HEK293T (cell line): ENCODE data around the gene MUC5B.

Experiments
- CTCF ChIA-PET: fragments of 350-600 bp; formaldehyde crosslinking; extraction: SDS; loops from one replicate; lab custom pipeline; 2021; ENCODE audit warnings: antibody characterized with exemption, inconsistent platforms; lab: Yijun Ruan, JAX
- POLR2A ChIA-PET: fragments of 350-600 bp; formaldehyde crosslinking; extraction: SDS; loops from one replicate; lab custom pipeline; 2020; ENCODE audit warnings: antibody characterized with exemption, inconsistent platforms; lab: Yijun Ruan, JAX
- DNase-seq: peaks from one replicate; pipeline ENCODE4 v3.0.0; 2012; ENCODE audit warnings: mixed read lengths; ENCODE audit errors: extremely low spot score
- ARNT ChIP-seq: fragments of 450-650 bp; IDR thresholded peaks from 2 replicates; pipeline ENCODE4 v1.6.1; 2017; ENCODE audit warnings: mild to moderate bottlenecking
- BHLHE40 ChIP-seq: fragments of 450-650 bp; IDR thresholded peaks from 2 replicates; pipeline ENCODE4 v1.6.1; 2016; ENCODE audit warnings: mild to moderate bottlenecking, moderate library complexity, borderline replicate concordance
- CTBP1 ChIP-seq: fragments of 450-650 bp; IDR thresholded peaks from 2 replicates; pipeline ENCODE4 v1.6.1; 2016; ENCODE audit warnings: borderline replicate concordance
- ELF4 ChIP-seq: fragments of 450-650 bp; IDR thresholded peaks from 2 replicates; pipeline ENCODE4 v1.6.1; 2017; ENCODE audit warnings: antibody characterized with exemption
- FOXA1 ChIP-seq: fragments of 450-650 bp; IDR thresholded peaks from 2 replicates; pipeline ENCODE4 v1.6.1; 2016; ENCODE audit warnings: mild to moderate bottlenecking
- FOXK2 ChIP-seq: fragments of 450-650 bp; IDR thresholded peaks from 2 replicates; pipeline ENCODE4 v1.6.1; 2016; ENCODE audit warnings: mild to moderate bottlenecking
- FOXM1 ChIP-seq: fragments of 450-650 bp; IDR thresholded peaks from 2 replicates; pipeline ENCODE4 v1.6.1; 2017; ENCODE audit warnings: mild to moderate bottlenecking, borderline replicate concordance
- HDGF ChIP-seq: fragments of 450-650 bp; IDR thresholded peaks from 2 replicates; pipeline ENCODE4 v1.6.1; 2017; ENCODE audit warnings: antibody characterized with exemption, borderline replicate concordance
- L3MBTL2 ChIP-seq: fragments of 450-650 bp; conservative IDR thresholded peaks from 2 replicates; pipeline ENCODE4 v1.6.1; 2016; ENCODE audit warnings: mild to moderate bottlenecking
- LEF1 ChIP-seq: fragments of 450-650 bp; IDR thresholded peaks from 2 replicates; pipeline ENCODE4 v1.6.1; 2017; ENCODE audit warnings: mild to moderate bottlenecking, borderline replicate concordance
- NFRKB ChIP-seq: fragments of 450-650 bp; IDR thresholded peaks from 2 replicates; pipeline ENCODE4 v1.6.1; 2016; ENCODE audit warnings: mild to moderate bottlenecking, moderate library complexity
- SP1 ChIP-seq: fragments of 450-650 bp; IDR thresholded peaks from 2 replicates; pipeline ENCODE4 v1.6.1; 2017
- SUZ12 ChIP-seq: fragments of 450-650 bp; IDR thresholded peaks from 2 replicates; pipeline ENCODE4 v1.6.1; 2016; ENCODE audit warnings: mild to moderate bottlenecking
- TARDBP ChIP-seq: fragments of 450-650 bp; IDR thresholded peaks from 2 replicates; pipeline ENCODE4 v1.6.1; 2016
- ZNF384 ChIP-seq: fragments of 450-650 bp; IDR thresholded peaks from 2 replicates; pipeline ENCODE4 v1.6.1; 2016
- TF ChIP-seq, protein P1 (sequence below): fragments of 450-650 bp; IDR thresholded peaks from 2 replicates; pipeline ENCODE4 v1.6.1; 2016

The MUC5B gene

DNA sequence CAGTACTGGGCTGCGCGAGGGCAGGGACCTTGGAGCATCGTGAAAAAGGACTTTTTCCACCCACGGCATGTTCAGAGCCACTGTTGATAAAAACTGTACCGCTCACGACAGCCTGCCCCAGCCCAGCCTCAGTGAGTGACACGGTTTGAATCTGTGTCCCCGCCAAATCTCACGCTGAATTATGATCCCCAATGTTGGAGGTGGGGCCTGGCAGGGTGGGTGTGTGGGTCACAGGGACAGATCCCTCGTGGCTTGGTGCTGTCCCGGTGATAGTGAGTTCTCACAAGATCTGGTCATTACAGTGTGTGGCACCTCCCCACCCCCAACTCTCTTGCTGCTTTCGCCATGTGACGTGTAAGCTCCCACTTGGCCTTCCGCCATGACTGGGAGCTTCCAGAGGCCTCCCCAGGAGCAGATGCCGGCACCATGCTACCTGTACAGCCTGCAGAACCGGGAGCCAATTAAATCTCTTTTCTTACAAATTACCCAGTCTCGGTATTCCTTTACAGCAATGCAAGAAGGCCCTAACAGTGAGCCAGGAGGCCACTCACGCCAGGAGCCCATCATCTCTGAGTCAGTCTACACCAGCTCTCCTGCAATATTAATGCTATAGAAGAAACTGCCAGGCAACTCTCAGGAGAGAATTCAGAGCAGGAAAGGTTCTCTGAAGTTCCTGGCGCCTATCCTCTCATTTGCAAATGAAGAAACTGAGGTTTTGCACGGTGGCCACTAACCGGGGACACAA, 85.3 kb downstream of the MUC5B start:
- ChIA-PET POLR2A (no interaction called here), CTCF (no interaction called here)
- no peak for TF ChIP-seq SP1
- no peak for TF ChIP-seq CTBP1
- TF ChIP-seq ZNF384: no peak
- TF ChIP-seq FOXK2: no peak
- no peak for TF ChIP-seq LEF1
- DNase-seq: no peak

- ChIA-PET POLR2A (interaction anchor here (1.0 to 1.4 kb wide), 3 partner anchors 11 to 80 kb away, joined by 3 to 5 read pairs (median 4); partner anchors contain the start of gene BRSK2), CTCF (no interaction called here)
- TF ChIP-seq L3MBTL2 (no peak), LEF1 (0 out of 2 replicates have a peak, but pooled peaks have one; percentile 15)
- DNase-seq: no peak
Measured at GRCh38 chr11:1308743-1309497, 86.1 kb downstream of the MUC5B start.

DNA sequence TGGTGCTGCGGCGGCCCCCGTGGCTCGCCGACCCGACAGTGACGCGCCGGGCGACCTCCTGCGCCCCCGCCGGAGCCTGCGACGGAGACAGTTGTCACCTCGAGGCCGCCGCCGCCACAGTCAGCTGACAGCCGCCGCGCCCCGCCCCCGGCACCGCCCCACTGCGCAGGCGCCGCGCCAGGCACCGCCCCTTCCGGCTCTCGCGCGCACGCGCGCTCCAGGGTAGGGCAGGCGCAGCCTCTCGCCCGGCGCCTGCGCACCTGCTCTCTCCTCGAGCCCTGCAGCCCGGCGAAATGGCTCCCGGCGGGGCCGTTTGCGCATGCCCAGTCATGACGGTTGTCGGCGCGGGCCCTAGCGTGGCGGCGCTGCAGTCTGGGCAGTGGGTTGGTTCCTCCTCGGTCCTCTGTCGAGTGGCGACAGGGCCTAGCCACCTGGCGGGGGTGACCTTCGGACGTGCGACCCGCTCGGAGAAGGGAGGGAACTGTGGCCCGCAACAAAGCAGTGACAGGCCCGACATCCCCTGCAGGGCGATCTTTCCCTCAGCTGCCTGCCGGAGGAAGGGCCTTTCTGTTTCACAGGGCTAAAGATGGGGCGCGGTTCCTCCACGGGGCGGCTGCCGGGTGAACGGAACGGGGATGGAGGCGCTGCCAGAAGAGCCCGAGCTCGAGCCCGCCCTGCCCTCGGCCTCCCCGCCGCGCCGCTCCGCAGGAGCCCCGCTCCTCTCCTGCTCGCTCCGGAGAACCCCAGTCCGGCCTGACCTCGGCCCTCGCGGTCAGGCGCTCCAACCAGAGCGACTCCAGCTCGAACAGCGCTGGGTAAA, 86.8 kb downstream of the MUC5B start, which contains the start of gene TOLLIP:
TSS of gene TOLLIP (minus strand) at position 135 of the 820 bp plus-strand sequence. CDS start at position 1, 134 bp downstream.
- POLR2A ChIA-PET: interaction anchor here (1.0 to 1.4 kb wide), 4 partner anchors 10 to 79 kb away, joined by 3 to 5 read pairs (median 4); partner anchors contain the start of gene BRSK2
- CTCF ChIA-PET: no interaction called here
- DNase-seq: peak; percentile 100
- TF ChIP-seq, protein P1, sequence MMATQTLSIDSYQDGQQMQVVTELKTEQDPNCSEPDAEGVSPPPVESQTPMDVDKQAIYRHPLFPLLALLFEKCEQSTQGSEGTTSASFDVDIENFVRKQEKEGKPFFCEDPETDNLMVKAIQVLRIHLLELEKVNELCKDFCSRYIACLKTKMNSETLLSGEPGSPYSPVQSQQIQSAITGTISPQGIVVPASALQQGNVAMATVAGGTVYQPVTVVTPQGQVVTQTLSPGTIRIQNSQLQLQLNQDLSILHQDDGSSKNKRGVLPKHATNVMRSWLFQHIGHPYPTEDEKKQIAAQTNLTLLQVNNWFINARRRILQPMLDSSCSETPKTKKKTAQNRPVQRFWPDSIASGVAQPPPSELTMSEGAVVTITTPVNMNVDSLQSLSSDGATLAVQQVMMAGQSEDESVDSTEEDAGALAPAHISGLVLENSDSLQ: no peak
- TF ChIP-seq L3MBTL2 (peak; percentile 96), HDGF (no peak), SP1 (no peak), ARNT (no peak), FOXK2 (no peak), ELF4 (no peak), FOXA1 (no peak), NFRKB (no peak), LEF1 (no peak), FOXM1 (0 out of 2 replicates have a peak, but pooled peaks have one; percentile 32), BHLHE40 (no peak)

DNA sequence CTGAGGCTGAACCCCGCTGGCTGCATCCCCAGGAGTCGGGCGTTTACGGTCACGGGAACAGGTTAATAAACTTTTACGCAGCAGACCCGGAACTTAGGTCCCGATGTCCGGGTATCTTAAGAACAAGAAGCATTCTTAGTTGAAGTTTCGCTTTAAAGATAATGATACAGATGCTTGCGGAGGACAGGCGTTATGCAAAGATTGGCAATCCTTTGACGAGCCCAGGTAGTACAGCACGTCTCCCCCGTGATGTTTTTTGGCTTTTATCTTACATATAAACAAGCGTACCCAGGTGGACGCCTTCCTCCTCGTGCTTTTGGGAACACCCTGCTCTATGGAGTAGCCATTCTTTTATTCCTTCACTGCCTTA, 87.4 kb downstream of the MUC5B start:
- ChIA-PET CTCF (no interaction called here), POLR2A (interaction anchor here (1.1 to 1.4 kb wide), 2 partner anchors 26 to 48 kb away, joined by 3 to 4 read pairs; no protein-coding TSS in a partner anchor)
- no peak for TF ChIP-seq NFRKB
- no peak for TF ChIP-seq HDGF
- TF ChIP-seq FOXK2: no peak
- no peak for TF ChIP-seq FOXA1
- no peak for TF ChIP-seq LEF1
- TF ChIP-seq ZNF384: no peak
- no peak for TF ChIP-seq SP1
- DNase-seq: no peak

DNA sequence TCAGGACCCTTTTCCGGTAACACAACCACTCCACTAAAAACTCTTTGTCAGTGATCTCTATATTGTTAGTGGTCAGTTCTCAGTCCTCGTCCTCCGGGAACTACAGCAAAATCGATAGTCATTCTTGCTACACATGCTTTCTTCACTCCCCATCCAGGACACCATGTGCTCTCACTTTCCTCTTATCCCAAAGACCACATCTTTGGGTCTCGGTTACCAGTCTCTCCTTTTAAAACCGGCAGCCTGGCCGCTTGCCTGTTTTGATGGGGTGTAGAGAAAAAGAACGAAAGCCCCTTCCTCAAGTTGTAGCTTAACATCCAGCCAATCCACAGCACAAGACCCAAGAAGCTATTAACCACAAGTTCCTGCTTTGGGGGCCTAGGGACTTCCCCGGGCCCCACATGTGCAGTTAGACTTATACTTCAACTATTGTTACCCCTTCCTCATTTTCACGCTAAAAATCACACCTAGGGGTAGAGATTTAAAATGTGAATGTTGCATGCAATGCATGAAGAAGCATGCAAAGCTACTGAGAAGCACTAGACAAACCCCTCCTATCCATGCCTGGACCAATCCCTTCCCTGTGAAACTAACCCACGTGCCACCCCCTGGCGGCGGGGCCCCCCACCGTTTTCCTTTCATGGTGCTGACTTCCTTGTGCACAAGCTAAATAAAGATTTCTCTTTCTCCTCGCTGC, 88.1 kb downstream of the MUC5B start:
- TF ChIP-seq NFRKB (no peak), BHLHE40 (no peak), FOXK2 (no peak), L3MBTL2 (no peak), SUZ12 (no peak), ARNT (no peak), LEF1 (no peak), ELF4 (no peak), FOXM1 (no peak), CTBP1 (no peak), SP1 (no peak), FOXA1 (no peak), TARDBP (no peak), HDGF (no peak), ZNF384 (no peak)
- TF ChIP-seq, protein P1: no peak
- DNase-seq: no peak
- POLR2A ChIA-PET: no interaction called here
- CTCF ChIA-PET: no interaction called here
